ENCODE data around the gene RPGRIP1L. TPM values are rescaled to one million over a fixed set of nuclear protein-coding genes. Genes with fewer than 3 reads are reported as not detected.

RPGRIP1L gene
- total and polyA plus RNA-seq, 5 donors from 2014 or later: 1.5 to 3.2 (median 1.9) TPM

DNA sequence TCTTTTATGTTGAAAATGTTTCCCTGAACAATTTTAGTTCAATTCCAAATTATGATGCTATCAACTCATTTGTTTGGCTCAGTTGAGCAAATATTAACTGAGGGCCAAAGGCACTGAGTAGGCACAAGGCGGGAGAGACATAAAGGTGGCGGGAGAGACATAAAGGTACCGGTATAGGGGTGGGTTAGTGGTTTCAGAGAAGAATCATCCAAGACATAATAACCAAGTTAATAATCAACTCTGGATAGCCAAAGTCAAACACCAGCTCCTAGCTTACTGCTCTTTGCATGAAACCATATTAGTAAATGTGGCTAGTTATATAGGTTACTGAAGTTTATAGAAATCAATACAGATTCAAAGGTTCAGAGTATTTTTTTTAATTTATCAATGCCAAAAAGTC is 91.7 kb downstream of the RPGRIP1L start:
- no peaks in the 10 kb centered on the region for H3K4me1 Mint-ChIP-seq
- H3K9me3 Mint-ChIP-seq: no peaks in the 10 kb centered on the region
- no peak overlapping the region for H3K4me3 Mint-ChIP-seq
- ATAC-seq (ENCODE audit: low read depth in 2 of 2): no peak
- no peaks in the 10 kb centered on the region for H3K27me3 Mint-ChIP-seq
- H3K36me3 Mint-ChIP-seq: peaks cover 3% of the 10 kb centered on the region
- no peaks in the 10 kb centered on the region for H3K27me3 ChIP-seq (ENCODE audit: control insufficient read depth, insufficient read depth, low read length)
- H3K4me3 ChIP-seq (ENCODE audit: low read depth, low read length): no peak overlapping the region
- H3K27ac Mint-ChIP-seq: no peak overlapping the region
- no peaks in the 10 kb centered on the region for H3K9me3 ChIP-seq (ENCODE audit: control insufficient read depth in 2 of 2, low read length in 2 of 2)
- DNase-seq: no peak
- H3K4me1 ChIP-seq (ENCODE audit: control insufficient read depth, insufficient read depth, low read length, poor library complexity, severe bottlenecking): no peaks in the 10 kb centered on the region
- no peaks in the 10 kb centered on the region for H3K36me3 ChIP-seq (ENCODE audit: control insufficient read depth, insufficient read depth, low read length)
- no peak overlapping the region for H3K27ac ChIP-seq (ENCODE audit: insufficient read depth, low read length, poor library complexity, severe bottlenecking)

- Histone ChIP-seq H3K27ac (ENCODE audit: insufficient read depth, low read length, poor library complexity, severe bottlenecking) (no peak overlapping the region), H3K36me3 (ENCODE audit: control insufficient read depth, insufficient read depth, low read length) (no peaks in the 10 kb centered on the region), H3K9me3 (ENCODE audit: control insufficient read depth in 2 of 2, low read length in 2 of 2) (no peaks in the 10 kb centered on the region), H3K27me3 (ENCODE audit: control insufficient read depth, insufficient read depth, low read length) (no peaks in the 10 kb centered on the region), H3K4me3 (ENCODE audit: low read depth, low read length) (no peak overlapping the region), H3K4me1 (ENCODE audit: control insufficient read depth, insufficient read depth, low read length, poor library complexity, severe bottlenecking) (no peaks in the 10 kb centered on the region)
- Mint-ChIP-seq H3K27ac (no peak overlapping the region), H3K4me1 (no peaks in the 10 kb centered on the region), H3K4me3 (no peak overlapping the region), H3K27me3 (no peaks in the 10 kb centered on the region), H3K9me3 (no peaks in the 10 kb centered on the region), H3K36me3 (peaks cover 3% of the 10 kb centered on the region)
- DNase-seq (no peak), ATAC-seq (ENCODE audit: low read depth in 2 of 2) (no peak)
Measured at GRCh38 chr16:53611179-53611696, 92.4 kb downstream of the RPGRIP1L start.

DNA sequence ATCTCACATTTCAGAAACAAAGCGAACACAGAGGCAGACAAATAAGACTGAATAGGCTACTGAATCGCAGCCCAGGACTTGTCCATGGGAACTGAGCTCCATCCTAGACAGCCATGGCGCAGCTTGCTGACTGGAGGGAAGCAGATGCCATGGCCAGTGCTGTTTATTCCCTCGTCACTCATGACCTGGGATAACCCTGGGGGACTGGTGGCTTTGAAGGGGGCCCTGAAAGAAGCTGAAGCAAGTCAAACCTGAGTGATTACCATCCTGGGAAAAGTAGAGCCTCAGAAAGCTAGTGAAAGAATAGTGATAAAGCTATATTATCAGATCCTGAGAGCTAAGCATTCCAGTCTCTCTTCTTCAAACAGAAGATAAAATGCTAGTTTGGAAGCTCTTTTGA is 94.1 kb downstream of the RPGRIP1L start:
- Mint-ChIP-seq H3K4me3 (no peak overlapping the region), H3K36me3 (peaks cover 11% of the 10 kb centered on the region), H3K9me3 (no peaks in the 10 kb centered on the region), H3K4me1 (no peaks in the 10 kb centered on the region), H3K27me3 (no peaks in the 10 kb centered on the region), H3K27ac (no peak overlapping the region)
- H3K27ac ChIP-seq (ENCODE audit: insufficient read depth, low read length, poor library complexity, severe bottlenecking): no peak overlapping the region
- no peaks in the 10 kb centered on the region for H3K4me1 ChIP-seq (ENCODE audit: control insufficient read depth, insufficient read depth, low read length, poor library complexity, severe bottlenecking)
- no peak overlapping the region for H3K4me3 ChIP-seq (ENCODE audit: low read depth, low read length)
- ATAC-seq (ENCODE audit: low read depth in 2 of 2) (no peak), DNase-seq (no peak)
- no peaks in the 10 kb centered on the region for H3K9me3 ChIP-seq (ENCODE audit: control insufficient read depth in 2 of 2, low read length in 2 of 2)
- H3K36me3 ChIP-seq (ENCODE audit: control insufficient read depth, insufficient read depth, low read length): no peaks in the 10 kb centered on the region
- H3K27me3 ChIP-seq (ENCODE audit: control insufficient read depth, insufficient read depth, low read length): no peaks in the 10 kb centered on the region

DNA sequence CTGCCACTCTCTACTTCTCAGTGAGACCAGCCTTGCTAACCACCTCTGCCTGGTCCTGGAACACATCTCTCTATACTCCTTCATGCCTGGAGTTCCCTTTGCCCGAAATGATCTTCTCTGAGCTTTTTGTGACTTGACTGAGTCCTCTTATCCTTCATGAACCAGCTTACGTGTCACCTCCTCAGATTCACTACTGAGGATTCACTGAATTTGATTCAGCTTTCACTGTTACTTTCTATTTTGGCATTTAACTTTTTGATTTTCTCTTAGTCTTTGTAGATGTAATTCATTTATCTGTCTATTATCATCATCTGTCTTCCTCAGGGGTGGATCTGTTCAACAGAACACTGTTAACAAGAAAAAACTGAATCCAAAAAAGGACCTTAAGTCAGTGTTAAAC is 95.6 kb downstream of the RPGRIP1L start:
- no peak overlapping the region for H3K4me3 Mint-ChIP-seq
- Histone ChIP-seq H3K4me3 (ENCODE audit: low read depth, low read length) (no peak overlapping the region), H3K27me3 (ENCODE audit: control insufficient read depth, insufficient read depth, low read length) (no peaks in the 10 kb centered on the region), H3K9me3 (ENCODE audit: control insufficient read depth in 2 of 2, low read length in 2 of 2) (no peaks in the 10 kb centered on the region), H3K36me3 (ENCODE audit: control insufficient read depth, insufficient read depth, low read length) (no peaks in the 10 kb centered on the region), H3K4me1 (ENCODE audit: control insufficient read depth, insufficient read depth, low read length, poor library complexity, severe bottlenecking) (no peaks in the 10 kb centered on the region), H3K27ac (ENCODE audit: insufficient read depth, low read length, poor library complexity, severe bottlenecking) (no peak overlapping the region)
- no peak for ATAC-seq (ENCODE audit: low read depth in 2 of 2)
- no peaks in the 10 kb centered on the region for H3K9me3 Mint-ChIP-seq
- H3K36me3 Mint-ChIP-seq: peaks cover 15% of the 10 kb centered on the region
- H3K4me1 Mint-ChIP-seq: no peaks in the 10 kb centered on the region
- no peaks in the 10 kb centered on the region for H3K27me3 Mint-ChIP-seq
- no peak for DNase-seq
- H3K27ac Mint-ChIP-seq: no peak overlapping the region

GRCh38 chr16:53605831-53606400 is 97.7 kb downstream of the RPGRIP1L start:
- Mint-ChIP-seq H3K4me1 (no peaks in the 10 kb centered on the region), H3K4me3 (no peak overlapping the region), H3K27ac (no peak overlapping the region), H3K9me3 (no peaks in the 10 kb centered on the region), H3K27me3 (no peaks in the 10 kb centered on the region), H3K36me3 (peaks cover 17% of the 10 kb centered on the region)
- Histone ChIP-seq H3K27me3 (ENCODE audit: control insufficient read depth, insufficient read depth, low read length) (no peaks in the 10 kb centered on the region), H3K4me3 (ENCODE audit: low read depth, low read length) (no peak overlapping the region), H3K36me3 (ENCODE audit: control insufficient read depth, insufficient read depth, low read length) (no peaks in the 10 kb centered on the region), H3K27ac (ENCODE audit: insufficient read depth, low read length, poor library complexity, severe bottlenecking) (no peak overlapping the region), H3K9me3 (ENCODE audit: control insufficient read depth in 2 of 2, low read length in 2 of 2) (no peaks in the 10 kb centered on the region), H3K4me1 (ENCODE audit: control insufficient read depth, insufficient read depth, low read length, poor library complexity, severe bottlenecking) (no peaks in the 10 kb centered on the region)
- DNase-seq: no peak
- ATAC-seq (ENCODE audit: low read depth in 2 of 2): no peak

GRCh38 chr16:53605356-53605755 is 98.3 kb downstream of the RPGRIP1L start:
- Mint-ChIP-seq H3K4me1 (no peaks in the 10 kb centered on the region), H3K9me3 (no peaks in the 10 kb centered on the region), H3K27me3 (no peaks in the 10 kb centered on the region), H3K27ac (no peak overlapping the region), H3K36me3 (peaks cover 17% of the 10 kb centered on the region), H3K4me3 (no peak overlapping the region)
- no peaks in the 10 kb centered on the region for H3K27me3 ChIP-seq (ENCODE audit: control insufficient read depth, insufficient read depth, low read length)
- no peak for ATAC-seq (ENCODE audit: low read depth in 2 of 2)
- no peak for DNase-seq
- no peak overlapping the region for H3K27ac ChIP-seq (ENCODE audit: insufficient read depth, low read length, poor library complexity, severe bottlenecking)
- H3K4me1 ChIP-seq (ENCODE audit: control insufficient read depth, insufficient read depth, low read length, poor library complexity, severe bottlenecking): no peaks in the 10 kb centered on the region
- H3K9me3 ChIP-seq (ENCODE audit: control insufficient read depth in 2 of 2, low read length in 2 of 2): no peaks in the 10 kb centered on the region
- H3K4me3 ChIP-seq (ENCODE audit: low read depth, low read length): no peak overlapping the region
- no peaks in the 10 kb centered on the region for H3K36me3 ChIP-seq (ENCODE audit: control insufficient read depth, insufficient read depth, low read length)

GRCh38 chr16:53601961-53602360 is 101.7 kb downstream of the RPGRIP1L start:
- no peak for ATAC-seq (ENCODE audit: low read depth in 2 of 2)
- Mint-ChIP-seq H3K36me3 (peaks cover 21% of the 10 kb centered on the region), H3K4me1 (peaks cover 0 to 3% (median 0%) of the 10 kb centered on the region in 4 donors), H3K27me3 (no peaks in the 10 kb centered on the region), H3K4me3 (no peak overlapping the region), H3K9me3 (no peaks in the 10 kb centered on the region), H3K27ac (no peak overlapping the region)
- H3K9me3 ChIP-seq (ENCODE audit: control insufficient read depth in 2 of 2, low read length in 2 of 2): no peaks in the 10 kb centered on the region
- DNase-seq: no peak
- H3K4me1 ChIP-seq (ENCODE audit: control insufficient read depth, insufficient read depth, low read length, poor library complexity, severe bottlenecking): no peaks in the 10 kb centered on the region
- H3K36me3 ChIP-seq (ENCODE audit: control insufficient read depth, insufficient read depth, low read length): no peaks in the 10 kb centered on the region
- no peak overlapping the region for H3K4me3 ChIP-seq (ENCODE audit: low read depth, low read length)
- no peak overlapping the region for H3K27ac ChIP-seq (ENCODE audit: insufficient read depth, low read length, poor library complexity, severe bottlenecking)
- no peaks in the 10 kb centered on the region for H3K27me3 ChIP-seq (ENCODE audit: control insufficient read depth, insufficient read depth, low read length)

DNA sequence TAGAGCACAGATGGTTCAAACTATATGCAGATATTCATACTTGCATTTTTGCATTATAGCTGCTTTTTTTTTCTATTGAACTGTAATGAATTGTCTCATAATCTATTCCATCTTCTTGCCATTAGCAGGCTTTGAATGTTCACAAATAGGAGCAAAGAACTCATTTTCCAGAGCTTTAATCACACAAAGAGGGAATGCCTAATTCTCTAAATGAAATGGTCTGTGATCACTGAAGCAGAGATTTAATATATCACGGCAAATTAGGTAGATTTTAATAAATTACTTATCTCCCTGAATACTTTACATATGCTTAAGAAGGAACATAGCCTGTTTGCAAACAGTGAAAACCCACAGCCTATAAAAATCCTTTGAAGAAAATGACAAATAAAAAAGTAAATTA is 103.0 kb downstream of the RPGRIP1L start:
- Mint-ChIP-seq H3K4me3 (no peak overlapping the region), H3K9me3 (peaks cover 0 to 8% (median 4%) of the 10 kb centered on the region in 7 donors), H3K4me1 (peaks cover 0 to 3% (median 0%) of the 10 kb centered on the region in 4 donors), H3K27ac (no peak overlapping the region), H3K36me3 (peaks cover 21% of the 10 kb centered on the region), H3K27me3 (no peaks in the 10 kb centered on the region)
- Histone ChIP-seq H3K27ac (ENCODE audit: insufficient read depth, low read length, poor library complexity, severe bottlenecking) (no peak overlapping the region), H3K4me3 (ENCODE audit: low read depth, low read length) (no peak overlapping the region), H3K27me3 (ENCODE audit: control insufficient read depth, insufficient read depth, low read length) (no peaks in the 10 kb centered on the region), H3K4me1 (ENCODE audit: control insufficient read depth, insufficient read depth, low read length, poor library complexity, severe bottlenecking) (no peaks in the 10 kb centered on the region), H3K36me3 (ENCODE audit: control insufficient read depth, insufficient read depth, low read length) (no peaks in the 10 kb centered on the region), H3K9me3 (ENCODE audit: control insufficient read depth in 2 of 2, low read length in 2 of 2) (no peaks in the 10 kb centered on the region)
- ATAC-seq (ENCODE audit: low read depth in 2 of 2): no peak
- DNase-seq: no peak

All from CD4-positive, CD25-positive, alpha-beta regulatory T cell (primary cell).